ENCODE measurements around the gene PINLYP.
"Not testable (repeated sequence)": the region's sequence is repeated elsewhere in the genome, so short reads cannot be mapped to it uniquely, and the experiment has no call there.

PINLYP gene

DNA sequence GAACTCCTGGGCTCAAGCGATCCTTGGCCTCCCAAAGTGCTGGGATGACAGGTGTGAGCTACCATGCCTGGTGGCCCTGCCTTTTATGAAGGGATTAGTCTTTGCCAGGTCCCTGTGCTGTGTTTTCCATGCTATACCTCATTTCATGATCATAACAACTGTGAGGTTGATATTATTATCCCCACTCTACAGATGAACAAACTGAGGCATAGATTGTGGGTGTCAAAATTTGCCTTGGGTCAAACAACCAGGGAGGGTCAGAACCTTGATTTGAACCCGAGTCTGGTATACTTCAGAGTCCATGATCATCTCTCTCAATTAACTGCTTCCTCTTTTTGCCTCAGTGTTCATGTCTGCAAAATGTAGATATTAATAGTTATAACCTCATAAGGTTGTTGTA lies 6.9 kb downstream of the PINLYP start:
- no peak for DNase-seq (ENCODE audit: low read depth)

DNA sequence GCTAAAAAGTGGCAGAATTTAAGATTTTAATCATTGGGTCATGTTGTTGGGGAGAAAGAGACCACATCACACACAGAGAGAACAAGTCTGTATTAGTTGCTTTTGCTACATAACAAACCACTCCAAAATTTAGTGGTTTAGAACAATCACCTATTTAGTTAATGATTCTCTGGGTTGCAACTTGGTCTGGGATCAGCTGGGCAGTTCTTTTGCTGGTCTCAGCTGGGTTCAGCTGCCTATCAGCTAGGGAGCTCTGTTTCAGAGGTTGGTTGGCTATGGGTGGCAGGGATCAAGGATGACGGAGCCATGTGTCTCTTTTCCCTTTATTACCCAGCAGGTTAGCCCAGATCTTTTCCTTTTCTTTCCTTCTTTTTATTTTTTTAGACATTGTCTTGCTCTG lies 8.9 kb downstream of the PINLYP start:
- DNase-seq (ENCODE audit: low read depth) = no peak

DNA sequence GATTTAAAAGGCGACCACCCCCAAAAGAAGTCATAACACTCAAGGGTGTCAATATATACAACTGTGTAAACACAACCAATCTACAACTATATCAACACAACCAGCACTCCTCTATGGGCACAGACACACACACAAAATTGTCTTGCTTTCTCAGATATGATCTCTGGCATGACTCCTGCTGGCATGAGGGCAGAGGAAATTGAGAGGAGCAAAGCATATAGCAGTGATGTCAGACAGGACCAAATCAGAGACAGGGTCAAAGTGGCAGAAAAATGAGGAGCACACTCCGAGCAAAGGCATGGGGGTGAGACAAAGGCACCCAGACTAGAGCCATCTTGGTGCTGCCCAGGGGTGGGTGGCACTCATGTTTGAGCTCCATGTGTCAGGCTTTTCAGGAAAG lies 10.7 kb downstream of the PINLYP start:
- DNase-seq (ENCODE audit: low read depth) = no peak

DNA sequence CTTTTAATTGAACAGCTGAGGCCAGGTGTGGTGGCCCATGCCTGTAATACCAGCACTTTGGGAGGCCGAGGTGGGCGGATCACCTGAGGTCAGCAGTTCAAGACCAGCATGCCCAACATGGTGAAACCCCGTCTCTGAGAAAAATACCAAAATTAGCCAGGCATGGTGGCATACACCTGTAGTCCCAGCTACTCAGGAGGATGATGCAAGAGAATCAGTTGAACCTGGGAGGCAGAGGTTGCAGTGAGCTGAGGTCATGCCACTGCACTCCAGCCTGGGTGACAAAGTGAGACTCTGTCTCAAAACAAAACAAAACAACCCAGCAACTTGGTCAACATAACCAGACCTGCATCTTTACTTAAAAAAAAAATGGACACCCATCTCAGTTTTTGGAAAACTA lies 11.4 kb downstream of the PINLYP start:
- not testable (repeated sequence) for DNase-seq (ENCODE audit: low read depth)

DNA sequence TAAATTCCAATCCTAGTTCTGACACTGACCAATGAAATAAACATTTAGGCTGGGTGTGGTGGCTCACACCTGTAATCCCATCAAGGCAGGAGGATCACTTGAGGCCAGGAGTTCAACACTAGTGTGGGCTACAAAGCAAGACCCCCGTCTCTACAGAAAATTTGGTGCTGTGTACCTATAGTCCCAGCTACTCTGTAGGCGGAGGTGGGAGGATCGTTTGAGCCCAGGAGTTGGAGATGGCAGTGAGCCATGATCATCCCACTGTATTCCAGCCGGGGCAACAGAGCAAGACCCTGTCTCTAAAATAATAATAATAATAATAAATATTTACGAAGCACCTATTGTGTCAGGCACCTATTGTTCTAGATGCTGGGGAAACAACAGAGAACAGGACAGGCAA lies 13.7 kb downstream of the PINLYP start:
- DNase-seq (ENCODE audit: low read depth) = no peak

DNA sequence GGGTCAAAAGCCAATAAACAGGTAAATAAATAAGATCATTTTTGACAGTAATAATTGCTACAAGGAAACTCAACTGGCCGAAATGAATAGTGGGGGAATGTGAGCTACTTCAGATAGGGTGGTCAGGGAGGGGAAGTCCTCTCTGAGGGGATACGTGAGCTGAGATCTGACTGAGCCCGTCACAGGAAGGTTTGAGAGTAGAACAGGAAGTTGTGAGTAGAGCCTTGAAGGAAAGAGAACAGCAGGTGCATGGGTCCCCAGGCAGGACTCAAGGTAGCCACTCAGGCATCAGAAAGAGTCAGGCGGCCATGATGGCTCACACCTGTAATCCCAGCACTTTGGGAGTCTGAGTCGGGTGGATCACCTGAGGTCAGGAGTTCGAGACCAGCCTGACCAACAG lies 14.1 kb downstream of the PINLYP start:
- no peak for DNase-seq (ENCODE audit: low read depth)

DNA sequence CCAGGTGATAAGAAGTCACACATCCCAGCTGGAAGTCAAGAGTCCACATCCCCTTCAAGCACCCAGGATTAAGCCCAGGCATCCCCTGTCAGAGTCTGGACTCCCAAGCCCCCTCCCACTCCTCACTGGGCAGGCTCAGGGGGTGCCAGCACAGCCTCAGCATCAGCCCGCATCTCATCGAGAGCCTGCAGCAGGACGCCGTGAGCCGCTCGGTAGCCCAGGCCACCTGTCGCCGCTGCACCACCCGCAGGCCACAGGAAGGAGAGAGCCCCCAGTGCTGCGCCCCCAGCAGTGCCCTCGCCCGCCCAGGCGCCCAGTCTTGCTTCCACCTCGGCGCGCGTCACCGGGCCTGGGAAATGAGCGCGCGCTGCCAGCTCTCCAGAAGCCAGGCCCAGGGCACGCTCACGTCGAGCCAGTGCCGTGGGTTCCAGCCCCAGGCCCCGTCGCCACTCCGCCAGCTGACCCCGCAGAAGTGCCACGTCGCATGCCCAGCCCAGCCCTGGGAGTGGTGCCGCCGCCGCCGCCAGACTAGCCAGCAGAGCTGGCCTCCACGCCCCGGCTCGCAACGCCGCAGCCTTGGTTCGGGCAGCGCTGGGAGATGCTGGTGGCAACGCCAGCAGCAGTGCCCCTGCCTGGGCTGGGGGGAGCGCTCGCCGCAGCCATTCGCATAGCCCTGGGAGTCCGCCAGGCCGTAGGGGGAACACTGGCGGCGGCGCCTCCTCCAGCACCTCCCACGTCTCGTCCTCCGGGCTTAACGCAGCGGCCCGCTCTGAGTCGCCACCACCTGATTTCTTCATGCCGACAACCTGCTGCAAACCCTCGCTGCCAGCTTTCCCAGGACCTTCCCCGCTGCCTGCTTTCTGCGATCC lies 16.5 kb downstream of the PINLYP start:
- DNase-seq (ENCODE audit: low read depth) = no peak

DNA sequence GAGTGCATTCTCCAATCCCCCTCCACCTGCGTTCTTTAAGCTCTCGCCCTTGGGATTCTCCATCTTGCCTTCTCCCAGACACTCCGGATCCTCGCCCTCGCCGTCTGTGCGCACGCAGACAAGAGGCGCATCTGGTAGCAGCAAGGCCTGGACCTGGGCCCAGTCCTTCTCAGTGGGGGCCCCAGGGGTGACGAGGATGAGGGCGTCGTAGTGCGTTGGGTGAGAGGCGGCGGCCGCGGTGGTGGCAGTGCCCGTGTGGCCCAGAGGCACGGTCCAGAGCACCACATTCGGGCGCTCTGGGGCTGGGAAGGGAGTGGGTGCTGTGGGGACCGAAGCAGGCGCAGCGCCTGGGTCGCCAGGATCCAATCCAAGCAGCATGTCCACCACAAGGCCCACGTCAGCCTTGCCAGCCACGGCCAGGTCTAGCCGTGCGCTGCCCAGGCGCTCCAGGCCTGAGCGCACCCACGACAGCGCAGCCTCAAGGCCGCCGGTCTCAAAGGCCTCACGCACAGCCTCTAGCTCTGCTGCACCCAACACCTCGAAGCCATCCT lies 17.3 kb downstream of the PINLYP start:
- DNase-seq (ENCODE audit: low read depth) = no peak

DNA sequence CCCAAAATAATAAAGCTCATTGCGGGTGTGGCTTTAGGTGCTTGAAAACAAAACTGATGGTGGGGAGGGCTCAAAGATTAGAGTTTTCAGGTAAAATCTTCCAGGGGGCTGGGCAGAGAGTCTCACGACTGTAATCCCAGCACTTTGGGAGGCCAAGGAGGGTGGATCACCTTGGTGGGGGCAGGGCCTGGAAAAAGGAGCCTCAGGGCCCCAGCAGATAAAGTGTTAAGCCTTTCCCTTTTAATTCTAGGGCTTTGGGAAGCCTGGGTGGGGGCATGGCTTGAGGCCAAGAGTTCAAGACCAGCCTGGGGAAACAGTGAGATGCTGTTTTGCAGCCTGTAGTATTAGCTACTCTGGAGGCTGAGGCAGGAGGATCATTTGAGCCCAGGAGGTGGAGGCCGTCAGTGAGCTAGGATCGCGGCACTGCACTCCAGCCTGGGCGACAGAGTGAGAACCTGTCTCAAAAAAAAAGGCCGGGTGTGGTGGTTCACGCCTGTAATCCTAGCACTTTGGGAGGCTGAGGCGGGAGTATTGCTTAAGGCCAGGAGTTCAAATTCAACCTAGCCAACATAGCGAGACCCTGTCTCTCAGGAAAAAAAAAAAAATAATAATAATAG lies 18.6 kb downstream of the PINLYP start:
- no peak for DNase-seq (ENCODE audit: low read depth)

DNA sequence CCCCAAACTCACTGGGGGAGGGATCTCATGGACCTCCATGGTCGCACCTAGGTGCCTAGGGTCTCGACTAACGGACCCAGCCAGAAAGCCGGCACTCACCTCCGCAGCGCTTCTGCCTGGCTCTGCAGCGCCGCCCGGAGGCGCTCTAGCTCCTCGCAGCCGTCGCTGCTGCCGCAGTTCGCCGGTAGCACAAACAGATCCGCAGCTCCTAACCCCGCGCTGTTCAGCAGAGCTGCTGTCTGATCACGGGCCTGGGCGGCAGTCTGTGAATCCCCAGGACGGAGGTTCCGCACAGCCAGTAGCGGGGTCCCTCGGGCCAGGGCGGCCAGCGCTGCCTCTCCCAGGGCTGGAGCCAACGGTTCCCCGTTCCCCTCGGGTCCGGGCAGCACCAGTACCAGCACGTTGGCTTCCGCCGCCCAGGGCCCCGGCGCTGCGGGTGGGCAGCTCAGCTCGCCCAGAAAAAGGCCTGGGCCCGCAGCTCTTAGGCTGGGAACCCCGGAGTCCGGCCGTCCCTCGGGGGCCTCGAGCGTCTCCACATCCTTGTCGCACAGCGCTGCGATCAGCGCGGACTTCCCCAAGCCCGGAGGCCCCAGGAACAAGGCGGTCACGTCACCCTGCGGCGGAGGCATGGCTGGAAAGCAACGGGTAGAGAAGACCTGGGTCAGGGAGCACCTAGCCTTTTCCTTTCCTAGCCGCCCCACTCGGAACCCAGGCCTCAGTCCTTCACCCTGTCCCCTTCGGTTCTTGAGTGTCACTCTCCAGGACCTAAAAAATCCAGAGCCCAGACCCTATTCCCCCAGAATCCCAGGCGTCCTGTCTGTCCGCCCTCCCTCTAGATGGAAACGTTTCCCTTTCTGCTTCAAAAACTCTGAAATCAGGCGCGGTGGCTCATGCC lies 19.4 kb downstream of the PINLYP start:
- peak; percentile 42 for DNase-seq (ENCODE audit: low read depth)

DNA sequence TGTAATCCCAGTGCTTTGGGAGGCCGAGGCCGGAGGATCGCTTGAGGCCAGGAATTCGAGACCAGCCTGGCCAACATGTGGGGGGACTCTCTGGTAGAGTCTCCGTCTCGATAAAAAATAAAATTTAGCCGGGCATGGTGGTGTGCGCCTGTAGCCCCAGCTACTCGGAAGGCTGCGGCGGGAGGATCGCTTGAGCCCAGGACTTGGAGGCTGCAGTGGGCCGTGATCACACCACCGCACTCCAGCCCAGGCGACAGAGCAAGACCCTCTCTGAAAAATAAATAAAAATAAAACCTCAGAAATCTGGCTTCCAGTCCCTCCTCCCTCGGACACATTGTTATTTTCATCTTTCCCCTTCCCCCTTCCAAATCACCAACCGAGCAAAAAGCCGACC lies 20.0 kb downstream of the PINLYP start:
- no peak for DNase-seq (ENCODE audit: low read depth)

DNA sequence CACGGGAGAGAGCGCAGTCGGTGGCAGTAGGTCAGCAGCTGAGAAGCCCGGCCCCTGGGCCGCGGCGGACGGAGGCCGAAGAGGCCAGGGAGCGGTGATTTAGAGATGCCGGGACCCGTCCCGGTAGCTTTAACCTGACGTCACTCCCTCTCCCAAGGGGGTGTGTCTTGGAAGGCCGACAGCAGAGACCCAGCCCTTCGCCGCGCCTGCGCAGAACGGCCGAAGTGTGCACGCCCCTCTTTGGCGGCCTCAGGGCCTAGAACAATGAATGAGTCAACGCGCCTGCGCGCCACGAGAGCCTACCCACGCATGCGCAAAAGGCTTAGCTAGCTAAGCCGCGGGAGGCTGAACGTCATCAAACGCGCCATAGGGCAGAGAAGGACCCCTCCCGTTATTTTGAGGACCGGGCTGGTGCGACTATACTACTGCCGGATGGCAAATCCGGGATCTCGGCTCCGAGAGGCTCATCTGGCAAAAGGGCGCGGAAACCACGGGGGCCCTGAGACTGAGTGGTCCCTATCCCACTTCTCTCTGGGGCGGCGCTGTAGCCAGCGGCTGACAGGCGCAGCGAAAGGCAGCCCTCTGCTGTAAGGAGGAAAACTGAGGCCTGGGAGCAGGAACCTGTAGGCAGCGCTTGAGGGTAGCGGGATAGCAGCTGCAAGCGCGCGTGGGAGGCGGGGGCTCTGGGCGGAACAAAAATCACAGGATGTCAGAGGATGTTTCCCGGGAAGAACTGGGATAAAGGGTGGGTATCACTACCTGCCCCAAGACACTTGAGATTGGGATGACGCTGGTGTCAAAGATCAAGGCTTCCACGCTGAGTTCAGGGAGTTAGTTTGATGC lies 20.6 kb downstream of the PINLYP start, which contains the start of the genes IRGQ and ZNF576:
TSS of gene IRGQ (minus strand) at position 136 of the 843 bp plus-strand sequence. CDS start 796 bp downstream, outside the sequence.
TSS of gene ZNF576 (plus strand) at position 597 of the 843 bp plus-strand sequence. CDS start 514 bp downstream, outside the sequence.
- peak; percentile 98 for DNase-seq (ENCODE audit: low read depth)

DNA sequence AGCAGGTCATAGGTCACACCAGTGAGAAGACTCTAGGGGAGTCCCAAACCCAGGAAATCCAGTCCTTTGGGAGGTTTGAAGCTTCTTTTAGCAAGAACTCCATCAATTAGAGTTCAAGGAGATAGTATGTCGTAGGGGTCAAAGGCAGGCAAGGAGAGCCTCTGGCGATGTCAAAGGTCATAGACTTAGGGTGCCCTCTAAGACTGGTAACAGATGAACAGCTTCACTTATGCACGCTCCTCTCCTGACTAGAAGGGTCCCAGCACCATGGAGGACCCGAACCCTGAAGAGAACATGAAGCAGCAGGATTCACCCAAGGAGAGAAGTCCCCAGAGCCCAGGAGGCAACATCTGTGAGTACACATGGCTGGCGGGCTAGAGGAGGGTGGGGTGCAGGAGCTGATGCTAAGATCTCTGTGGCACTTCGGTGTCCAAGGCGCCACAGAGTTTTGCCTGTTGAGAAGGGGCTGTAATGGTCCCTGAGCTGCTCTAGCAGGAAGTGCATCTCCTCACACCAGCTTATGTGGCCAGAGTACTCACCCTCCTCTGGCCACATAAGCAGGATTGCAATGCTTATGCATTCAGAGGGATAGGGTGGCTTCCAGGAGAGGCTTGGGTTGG lies 21.4 kb downstream of the PINLYP start:
- no peak for DNase-seq (ENCODE audit: low read depth)

DNA sequence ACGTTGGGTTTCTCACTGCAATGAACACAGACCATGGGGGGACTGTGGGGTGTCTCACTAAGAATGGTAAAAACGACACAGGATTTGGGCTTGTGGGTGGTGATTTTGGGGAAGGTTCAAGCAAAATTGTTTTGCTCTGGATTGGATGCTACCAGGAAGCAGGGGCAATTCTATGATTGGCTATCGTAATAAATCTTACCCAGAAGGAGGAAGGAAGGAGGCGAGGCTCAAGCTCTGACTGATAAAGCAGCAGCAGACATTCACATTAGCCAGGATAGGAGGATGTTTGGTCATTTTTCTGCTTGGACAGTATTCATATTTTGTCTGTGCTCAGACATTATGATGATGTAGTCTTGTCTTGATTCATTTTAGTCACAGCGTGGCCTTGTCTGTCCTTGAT lies 22.3 kb downstream of the PINLYP start:
- no peak for DNase-seq (ENCODE audit: low read depth)

DNA sequence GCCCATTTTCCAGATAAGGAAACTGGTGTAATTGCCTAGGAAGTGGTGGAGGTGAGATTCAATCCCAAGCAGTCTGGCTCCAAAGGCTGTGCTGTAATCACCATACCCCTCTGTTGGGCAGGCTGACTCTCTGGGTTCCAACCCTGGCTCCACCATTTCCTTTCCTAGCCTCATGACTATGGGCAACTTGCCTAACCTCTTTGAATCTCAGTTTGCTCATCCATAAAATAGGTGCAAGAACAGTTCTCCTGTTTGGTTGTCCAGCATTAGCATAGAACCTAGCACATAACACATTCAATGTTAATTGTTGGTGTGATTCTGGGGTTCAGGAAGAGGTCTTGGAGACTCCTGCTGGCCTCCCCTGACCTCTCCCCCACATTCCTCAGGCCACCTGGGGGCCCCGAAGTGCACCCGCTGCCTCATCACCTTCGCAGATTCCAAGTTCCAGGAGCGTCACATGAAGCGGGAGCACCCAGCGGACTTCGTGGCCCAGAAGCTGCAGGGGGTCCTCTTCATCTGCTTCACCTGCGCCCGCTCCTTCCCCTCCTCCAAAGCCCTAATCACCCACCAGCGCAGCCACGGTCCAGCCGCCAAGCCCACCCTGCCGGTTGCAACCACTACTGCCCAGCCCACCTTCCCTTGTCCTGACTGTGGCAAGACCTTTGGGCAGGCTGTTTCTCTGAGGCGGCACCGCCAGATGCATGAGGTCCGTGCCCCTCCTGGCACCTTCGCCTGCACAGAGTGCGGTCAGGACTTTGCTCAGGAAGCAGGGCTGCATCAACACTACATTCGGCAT lies 23.0 kb downstream of the PINLYP start:
- no peak for DNase-seq (ENCODE audit: low read depth)

DNA sequence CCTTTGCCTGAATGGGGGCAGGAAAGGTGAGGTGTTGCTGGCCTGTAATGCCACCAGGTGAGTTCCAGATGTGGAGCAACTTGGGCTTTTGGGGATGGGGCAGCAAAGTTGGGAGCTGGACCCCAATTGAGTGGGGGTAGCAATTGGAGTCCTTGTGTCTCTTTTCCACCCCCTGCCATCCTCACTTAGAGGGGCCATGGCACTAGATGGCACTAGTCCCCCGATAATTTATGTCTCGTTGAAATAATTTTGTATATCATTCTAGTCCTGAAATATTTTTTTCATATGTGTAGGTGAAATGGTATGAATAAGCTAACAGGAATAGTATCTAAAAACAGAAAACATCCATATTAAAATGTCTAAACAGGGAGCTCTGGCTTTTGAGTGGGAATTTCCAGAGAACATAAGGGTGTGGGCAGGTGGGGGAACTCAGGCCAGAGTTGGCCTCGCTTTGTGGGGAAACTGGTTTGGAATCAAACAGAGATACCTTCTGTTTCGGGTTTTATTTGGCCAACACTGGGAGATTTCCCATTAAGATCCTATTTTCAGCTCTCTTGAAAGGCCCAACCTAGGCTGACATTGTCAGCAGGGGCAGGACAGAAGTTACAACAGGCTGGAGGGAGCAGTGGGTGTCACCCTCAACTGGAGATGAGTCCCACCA lies 24.2 kb downstream of the PINLYP start:
- no peak for DNase-seq (ENCODE audit: low read depth)

DNA sequence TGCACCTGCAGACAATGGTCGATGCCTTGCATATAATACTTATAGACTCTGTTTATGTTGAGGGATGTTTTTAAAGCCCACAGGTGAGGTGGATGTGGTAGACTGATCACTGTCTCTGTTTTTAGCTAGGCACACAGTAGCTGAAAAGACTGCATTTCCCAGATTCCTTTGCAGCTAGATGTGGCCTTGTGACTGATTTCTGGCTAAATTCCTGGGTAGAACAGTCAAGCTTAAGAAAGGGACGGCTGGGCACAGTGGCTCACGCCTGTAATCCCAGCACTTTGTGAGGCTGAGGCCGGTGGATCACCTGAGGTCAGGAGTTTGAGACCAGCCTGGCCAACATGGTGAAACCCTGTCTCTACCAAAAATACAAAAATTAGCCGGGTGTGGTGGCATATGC lies 24.7 kb downstream of the PINLYP start:
- not testable (repeated sequence) for DNase-seq (ENCODE audit: low read depth)

DNA sequence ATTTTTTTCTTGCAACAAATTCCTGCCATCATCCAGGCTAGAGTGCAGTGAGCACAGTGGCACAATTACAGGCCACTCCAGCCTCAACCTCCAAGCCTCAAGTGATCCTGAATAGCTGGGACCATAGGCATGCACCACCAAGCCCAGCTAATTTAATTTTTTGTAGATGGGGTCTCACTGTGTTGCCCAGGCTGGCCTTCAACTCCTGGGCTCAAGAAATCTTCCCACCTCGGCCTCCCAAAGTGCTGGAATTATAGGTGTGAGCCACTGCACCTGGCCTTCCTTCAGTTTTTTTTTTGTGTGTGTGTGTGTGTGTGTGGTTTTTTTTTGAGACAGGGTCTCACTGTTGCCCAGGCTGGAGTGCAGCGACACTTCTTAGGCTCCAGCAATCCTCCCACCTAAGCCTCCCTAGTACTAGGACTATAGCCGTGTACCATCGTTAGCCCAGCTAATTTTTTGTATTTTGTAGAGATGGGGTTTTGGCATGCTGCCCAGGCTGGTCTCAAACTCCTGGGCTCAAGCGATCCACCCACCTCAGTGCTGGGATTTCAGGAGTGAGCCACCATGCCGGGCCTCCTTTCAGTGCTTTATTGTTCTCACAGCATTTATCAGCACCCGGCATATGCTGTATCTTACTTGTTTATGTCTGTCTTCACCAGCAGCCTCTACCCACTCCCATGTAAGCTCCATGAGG lies 30.4 kb downstream of the PINLYP start:
- no peak for DNase-seq (ENCODE audit: low read depth)

Data from fibroblast of gingiva (primary cell).